ES-I3 (cell line): ENCODE results near the gene TAX1BP3.
"Not testable (repeated sequence)": the region's sequence is repeated elsewhere in the genome, so short reads cannot be mapped to it uniquely, and the experiment has no call there.

Source experiments
- H3K36me3 ChIP-seq: 2 replicates; pipeline ENCODE4 v1.6.1; 2013; ENCODE audit warnings: mild to moderate bottlenecking, low read length, control low read depth, moderate library complexity; ENCODE audit not compliant: insufficient read depth
- H3K4me1 ChIP-seq: 2 replicates; pipeline ENCODE4 v1.6.1; 2013; ENCODE audit warnings: mild to moderate bottlenecking, control low read depth, low read length; ENCODE audit not compliant: insufficient read depth
- H3K9ac ChIP-seq: 2 replicates; pipeline ENCODE4 v1.6.1; 2013; ENCODE audit warnings: low read depth, mild to moderate bottlenecking, low read length, moderate library complexity
- H3K9me3 ChIP-seq: 2 replicates; pipeline ENCODE4 v1.6.1; 2013; ENCODE audit warnings: mild to moderate bottlenecking, low read length, moderate library complexity; ENCODE audit not compliant: control insufficient read depth, insufficient read depth

TAX1BP3 gene, protein sequence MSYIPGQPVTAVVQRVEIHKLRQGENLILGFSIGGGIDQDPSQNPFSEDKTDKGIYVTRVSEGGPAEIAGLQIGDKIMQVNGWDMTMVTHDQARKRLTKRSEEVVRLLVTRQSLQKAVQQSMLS

GRCh38 chr17:3668279-3669084, at the start of gene TAX1BP3, which contains the start of gene EMC6:
Gene TAX1BP3, minus strand, starts transcription at chr17:3668578. Its CDS starts 52 bp downstream, at chr17:3668526.
Gene EMC6, plus strand, starts transcription at chr17:3668812. Its CDS starts 335 bp downstream, at chr17:3669147.
- Histone ChIP-seq H3K36me3 (no peaks in the 10 kb centered on the region; the same call in 1 of the 2 replicates), H3K9me3 (no peaks in the 10 kb centered on the region), H3K4me1 (peaks cover 3% of the 10 kb centered on the region; the same call in 1 of the 2 replicates), H3K9ac (peak within 1 kb of the TSS; percentile 91)

GRCh38 chr17:3715296-3715695, 46.9 kb upstream of the TAX1BP3 start:
- no peak overlapping the region for H3K9ac ChIP-seq
- no peaks in the 10 kb centered on the region for H3K9me3 ChIP-seq
- no peaks in the 10 kb centered on the region for H3K4me1 ChIP-seq
- peaks cover 19% of the 10 kb centered on the region for H3K36me3 ChIP-seq

- no peaks in the 10 kb centered on the region for H3K9me3 ChIP-seq
These were observed 44.6 kb upstream of the TAX1BP3 start for GRCh38 chr17:3712811-3713463.

GRCh38 chr17:3710951-3711383, 42.6 kb upstream of the TAX1BP3 start:
- Histone ChIP-seq H3K36me3 (peaks cover 6% of the 10 kb centered on the region; the same call in 1 of the 2 replicates), H3K9ac (no peak overlapping the region), H3K9me3 (no peaks in the 10 kb centered on the region), H3K4me1 (no peaks in the 10 kb centered on the region)

More at GRCh38 chr17:3712811-3713463, 44.6 kb upstream of the TAX1BP3 start:
- H3K4me1 ChIP-seq, result no peaks in the 10 kb centered on the region
- H3K36me3 ChIP-seq, result peaks cover 16% of the 10 kb centered on the region
- H3K9ac ChIP-seq, result no peak overlapping the region

DNA sequence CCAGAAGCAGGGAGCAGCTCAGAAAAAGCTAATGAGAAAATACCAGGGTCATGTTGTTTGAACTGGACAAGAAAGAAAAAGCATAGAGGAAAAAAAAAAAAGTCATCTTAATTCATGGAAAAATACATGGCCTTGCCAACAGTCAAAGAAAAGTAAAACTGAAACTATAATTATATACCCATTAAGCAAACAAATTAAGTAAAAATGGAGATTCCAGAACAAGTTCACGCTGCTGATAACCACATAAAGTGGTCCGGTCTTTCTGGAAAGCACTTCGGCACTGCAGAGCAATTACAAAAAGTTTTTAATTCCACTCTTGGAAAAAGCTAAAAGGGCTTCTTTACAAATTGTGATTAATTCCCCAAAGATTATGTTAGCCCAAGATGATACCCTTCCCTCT, 40.0 kb upstream of the TAX1BP3 start:
- Histone ChIP-seq H3K36me3 (peaks cover 2% of the 10 kb centered on the region; the same call in 1 of the 2 replicates), H3K9ac (no peak overlapping the region), H3K4me1 (no peaks in the 10 kb centered on the region), H3K9me3 (no peaks in the 10 kb centered on the region)

- H3K36me3 ChIP-seq, H3K4me1 ChIP-seq, H3K9ac ChIP-seq, H3K9me3 ChIP-seq: not testable (repeated sequence)
These were observed 37.3 kb upstream of the TAX1BP3 start for GRCh38 chr17:3705718-3705984.

DNA sequence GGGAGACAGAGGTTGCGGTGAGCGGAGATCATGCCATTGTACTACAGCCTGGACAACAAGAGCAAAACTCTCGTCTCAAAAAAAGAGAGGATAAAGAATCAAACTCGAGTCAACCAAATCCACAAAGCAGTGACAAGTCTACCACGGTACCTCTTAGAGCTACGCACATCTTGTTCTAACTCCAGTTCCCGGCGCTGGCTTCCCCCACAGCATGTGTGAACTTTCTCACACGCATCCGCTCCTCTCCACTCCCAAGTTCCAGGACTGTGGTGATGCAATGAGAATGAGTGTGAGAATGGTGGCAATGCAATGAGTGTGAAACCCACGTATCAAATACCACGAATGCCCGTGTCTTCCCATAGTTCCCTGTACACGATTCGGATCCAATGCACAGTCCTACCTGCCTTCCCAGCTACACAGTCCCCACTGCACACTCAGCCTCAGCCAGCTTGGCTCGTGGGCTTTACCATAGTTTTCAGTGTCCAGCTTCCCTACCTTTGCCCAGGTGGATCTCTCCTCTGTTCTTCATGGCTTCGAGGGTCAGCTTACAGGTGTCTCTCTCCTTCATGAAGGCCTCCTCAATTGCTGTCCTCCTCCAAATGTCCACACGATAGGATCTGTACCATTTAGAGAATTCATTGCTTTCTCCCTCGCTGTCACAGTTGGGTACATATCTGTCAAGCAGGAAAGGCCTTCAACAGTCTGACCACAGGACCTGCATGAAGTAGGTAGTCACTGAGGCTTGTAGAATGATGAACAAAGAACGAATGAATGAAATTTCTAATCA, 36.7 kb upstream of the TAX1BP3 start:
- Histone ChIP-seq H3K9me3 (no peaks in the 10 kb centered on the region), H3K9ac (no peak overlapping the region), H3K36me3 (no peaks in the 10 kb centered on the region), H3K4me1 (no peaks in the 10 kb centered on the region; the same call in 1 of the 2 replicates)

DNA sequence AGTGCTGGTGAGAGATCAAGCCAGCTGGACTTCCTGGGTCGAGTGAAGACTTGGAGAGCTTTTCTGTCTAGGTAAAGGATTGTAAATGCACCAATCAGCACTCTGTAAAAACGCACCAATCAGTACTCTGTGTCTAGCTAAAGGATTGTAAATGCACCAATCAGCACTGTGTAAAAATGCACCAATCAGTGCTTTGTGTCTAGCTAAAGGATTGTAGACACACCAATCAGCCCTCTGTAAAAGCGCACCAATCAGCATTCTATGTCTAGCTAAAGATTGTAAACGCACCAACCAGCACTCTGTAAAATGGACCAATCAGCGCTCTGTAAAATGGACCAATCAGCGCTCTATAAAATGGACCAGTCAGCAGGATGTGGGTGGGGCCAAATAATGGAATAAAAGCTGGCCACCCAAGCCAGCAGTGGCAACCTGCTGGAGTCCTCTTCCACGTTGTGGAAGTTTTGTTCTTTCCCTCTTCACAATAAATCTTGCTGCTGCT, 33.7 kb upstream of the TAX1BP3 start:
- not testable (repeated sequence) for H3K36me3 ChIP-seq, H3K9me3 ChIP-seq, H3K4me1 ChIP-seq, H3K9ac ChIP-seq

DNA sequence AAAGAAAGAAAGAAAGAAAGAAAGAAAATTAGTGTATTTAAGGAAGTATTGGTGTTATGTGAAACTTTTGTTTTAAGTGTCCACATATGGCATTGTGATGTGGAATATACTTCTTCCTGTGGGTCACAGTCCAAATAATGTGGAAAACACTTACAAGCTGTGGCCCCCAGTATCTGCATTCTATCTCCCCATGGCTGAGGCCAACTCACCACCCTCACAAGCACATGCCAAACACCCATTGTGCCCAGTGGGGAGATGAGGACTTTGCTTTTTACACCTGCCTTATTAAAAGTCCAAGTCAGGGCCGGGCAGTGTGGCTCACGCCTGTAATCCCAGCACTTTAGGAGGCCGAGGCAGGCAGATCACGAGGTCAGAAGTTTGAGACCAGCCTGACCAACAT, 31.6 kb upstream of the TAX1BP3 start:
- Histone ChIP-seq H3K36me3 (no peaks in the 10 kb centered on the region), H3K9me3 (no peaks in the 10 kb centered on the region), H3K9ac (no peak overlapping the region), H3K4me1 (no peaks in the 10 kb centered on the region; the same call in 1 of the 2 replicates)

- Histone ChIP-seq H3K4me1 (peaks cover 3% of the 10 kb centered on the region; the same call in 1 of the 2 replicates), H3K9ac (no peak overlapping the region), H3K36me3 (no peaks in the 10 kb centered on the region), H3K9me3 (no peaks in the 10 kb centered on the region)
These were observed 29.8 kb upstream of the TAX1BP3 start for GRCh38 chr17:3698139-3698538.

DNA sequence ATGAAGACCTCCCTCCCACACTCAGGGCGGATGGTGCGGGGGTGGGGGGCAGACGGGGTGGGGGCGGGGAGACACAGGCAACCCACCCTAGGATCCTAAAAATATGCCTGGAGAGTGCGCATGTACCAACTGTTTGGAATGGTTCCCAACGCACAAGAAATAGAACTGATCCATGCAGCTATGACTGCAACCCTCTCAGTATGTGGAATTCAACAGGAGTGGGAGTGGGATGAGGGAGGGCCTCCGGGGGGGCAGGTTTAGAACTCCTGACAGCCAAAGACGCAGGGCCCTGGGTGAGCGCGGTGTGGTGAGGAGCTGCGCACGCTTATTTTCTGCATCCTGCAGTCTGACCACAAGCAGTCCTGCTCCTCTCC, 28.7 kb upstream of the TAX1BP3 start:
- H3K36me3 ChIP-seq, result no peaks in the 10 kb centered on the region
- no peak overlapping the region for H3K9ac ChIP-seq

GRCh38 chr17:3695723-3696411, 27.5 kb upstream of the TAX1BP3 start, which contains the start of gene P2RX5:
Gene P2RX5, minus strand, starts transcription at chr17:3696155. Its CDS starts 150 bp downstream, at chr17:3696005.
- Histone ChIP-seq H3K9ac (peak within 1 kb of the TSS; percentile 63), H3K4me1 (peaks cover 3% of the 10 kb centered on the region; the same call in 1 of the 2 replicates), H3K9me3 (no peaks in the 10 kb centered on the region), H3K36me3 (no peaks in the 10 kb centered on the region)

More for the DNA sequence above, 28.7 kb upstream of the TAX1BP3 start:
- Histone ChIP-seq H3K4me1 (peaks cover 3% of the 10 kb centered on the region; the same call in 1 of the 2 replicates), H3K9me3 (no peaks in the 10 kb centered on the region)

DNA sequence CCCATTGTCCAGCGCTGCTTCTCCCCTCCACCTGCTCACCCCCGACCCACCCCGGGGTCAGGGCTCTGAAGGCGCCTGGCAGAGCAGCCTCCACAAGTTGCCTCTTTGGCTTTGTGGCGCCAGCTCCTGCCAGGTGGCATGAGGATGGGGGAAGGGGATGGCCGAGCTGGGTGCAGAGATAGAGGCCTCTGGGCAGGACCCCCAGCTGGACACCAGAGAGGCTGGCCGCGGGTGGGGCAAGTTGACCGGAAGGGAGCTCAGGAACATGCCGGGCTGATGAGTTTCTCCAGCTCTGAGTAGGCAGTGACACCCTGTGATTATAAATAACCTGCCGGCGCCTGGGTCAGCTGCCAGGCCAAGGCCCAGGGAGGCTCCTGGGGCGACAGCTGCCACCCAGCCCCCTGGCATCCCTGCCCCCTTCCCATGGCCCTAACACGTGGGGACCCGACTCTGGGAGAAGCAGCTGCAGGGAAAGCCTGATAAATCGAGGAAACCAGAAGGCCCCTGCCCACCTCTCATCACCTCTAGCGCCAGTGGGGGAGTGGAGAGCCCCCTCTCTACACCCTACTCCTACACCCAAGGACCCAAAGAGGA, 26.8 kb upstream of the TAX1BP3 start:
- Histone ChIP-seq H3K36me3 (no peaks in the 10 kb centered on the region), H3K9me3 (no peaks in the 10 kb centered on the region), H3K9ac (peak overlapping the region; percentile 63; the same call in 1 of the 2 replicates), H3K4me1 (peaks cover 3% of the 10 kb centered on the region; the same call in 1 of the 2 replicates)
